DMS114 treated with DMSO at 0.1 percent for 48 hours (cell line): ENCODE results near the gene SLC34A1.

Experiments
- DNase-seq: peaks from one replicate; lab custom pipeline; 2025; ENCODE audit not compliant: unreplicated experiment; lab: John Stamatoyannopoulos, UW

The SLC34A1 gene

GRCh38 chr5:177444106-177445051 lies 60.1 kb downstream of the SLC34A1 start:
- no peak for DNase-seq

GRCh38 chr5:177445052-177445916 lies 61.0 kb downstream of the SLC34A1 start:
- DNase-seq: no peak

- no peak for DNase-seq
These were observed 61.6 kb downstream of the SLC34A1 start for GRCh38 chr5:177445917-177446199.

GRCh38 chr5:177446200-177447065 lies 62.2 kb downstream of the SLC34A1 start, which contains the start of gene PRR7:
TSS of gene PRR7 (plus strand) at chr5:177446814. CDS start at chr5:177455068, 8,254 bp downstream.
- DNase-seq: peak; percentile 45

GRCh38 chr5:177447066-177447610 lies 62.9 kb downstream of the SLC34A1 start:
- DNase-seq: no peak

GRCh38 chr5:177447611-177448243 lies 63.5 kb downstream of the SLC34A1 start:
- no peak for DNase-seq
